CD14-positive monocyte (primary cell): ENCODE measurements around the gene LEKR1. TPM values are rescaled to one million over a fixed set of nuclear protein-coding genes. Genes with fewer than 3 reads are reported as not detected.

ENCODE experiments used
- DNase-seq, 3 donors: peaks; one replicate each; pipeline ENCODE4 v3.0.0-alpha.2; 2011 to 2022
- H2AFZ ChIP-seq: 2 replicates; pipeline ENCODE4 v1.6.0; 2012; ENCODE audit warnings: mild to moderate bottlenecking, low read depth, low read length, inconsistent platforms; ENCODE audit not compliant: insufficient read depth, poor library complexity, severe bottlenecking
- H3K27ac ChIP-seq, 2 donors: 1 replicate in 1 of 2; 2 replicates in 1 of 2; pipeline ENCODE4 v1.5.1; 2012 to 2013; ENCODE audit warnings: low read length in 2 of 2, control low read depth in 1 of 2, inconsistent platforms in 1 of 2, low read depth in 1 of 2, mild to moderate bottlenecking in 1 of 2
- H3K27me3 ChIP-seq, 2 donors: one replicate each; pipeline versions ENCODE4 v1.6.0 to v1.6.1; 2011 to 2013; ENCODE audit warnings: low read length in 2 of 2; ENCODE audit not compliant: control insufficient read depth in 2 of 2, insufficient read depth in 2 of 2
- H3K36me3 ChIP-seq, 2 donors: replicated peaks in 1 of 2; 1 replicate in 1 of 2; 2 replicates in 1 of 2; pipeline versions ENCODE4 v1.5.1 to v1.6.1; 2012 to 2013; ENCODE audit warnings: low read length in 2 of 2, control low read depth in 1 of 2, inconsistent platforms in 1 of 2, mild to moderate bottlenecking in 1 of 2; ENCODE audit not compliant: insufficient read depth in 2 of 2, control insufficient read depth in 1 of 2
- H3K4me1 ChIP-seq, 2 donors: 1 replicate in 1 of 2; 2 replicates in 1 of 2; pipeline versions ENCODE4 v1.5.1 to v1.6.1; 2012 to 2013; ENCODE audit warnings: low read length in 2 of 2, control low read depth in 1 of 2, inconsistent platforms in 1 of 2, mild to moderate bottlenecking in 1 of 2, moderate library complexity in 1 of 2; ENCODE audit not compliant: insufficient read depth in 2 of 2, control insufficient read depth in 1 of 2
- H3K4me2 ChIP-seq: replicated peaks from 2 replicates; pipeline ENCODE3; 2012; ENCODE audit warnings: low read length, moderate library complexity, mild to moderate bottlenecking; ENCODE audit not compliant: poor library complexity, severe bottlenecking; ENCODE audit errors: extremely low read depth
- H3K4me3 ChIP-seq, 3 experiments: fragments of 200-600 bp in 1 of 3; sonication (generic) in 1 of 3; replicated peaks in 1 of 3; 1 replicate in 2 of 3; 2 replicates in 1 of 3; pipeline ENCODE4 v1.5.1; 2011 to 2013; ENCODE audit warnings: low read length in 3 of 3, mild to moderate bottlenecking in 3 of 3, control low read depth in 2 of 3, low read depth in 2 of 3, inconsistent platforms in 1 of 3, moderate library complexity in 1 of 3
- H3K79me2 ChIP-seq: 2 replicates; pipeline ENCODE4 v1.6.0; 2012; ENCODE audit warnings: mild to moderate bottlenecking, control low read depth, inconsistent platforms, low read length, moderate library complexity; ENCODE audit not compliant: insufficient read depth
- H3K9ac ChIP-seq: 2 replicates; pipeline ENCODE4 v1.6.0; 2017; ENCODE audit warnings: low read length, mild to moderate bottlenecking; ENCODE audit not compliant: insufficient read depth, poor library complexity, severe bottlenecking
- H3K9me3 ChIP-seq, 2 donors: replicated peaks in 1 of 2; 1 replicate in 1 of 2; 2 replicates in 1 of 2; pipeline versions ENCODE4 v1.5.1 to v1.6.1; 2012 to 2013; ENCODE audit warnings: low read length in 2 of 2, control low read depth in 1 of 2; ENCODE audit not compliant: control insufficient read depth in 1 of 2, insufficient read depth in 1 of 2
- H4K20me1 ChIP-seq: 2 replicates; pipeline ENCODE4 v1.6.0; 2012; ENCODE audit warnings: mild to moderate bottlenecking, low read length, control low read depth, moderate library complexity; ENCODE audit not compliant: insufficient read depth
- H3K27ac Mint-ChIP-seq, 7 donors: one replicate each; pipeline ENCODE4 v1.8.0; 2020; ENCODE audit warnings: mild to moderate bottlenecking in 7 of 7, mixed read lengths in 7 of 7, moderate library complexity in 6 of 7, inconsistent platforms in 2 of 7
- H3K27me3 Mint-ChIP-seq, 3 donors: one replicate each; pipeline ENCODE4 v1.8.0; 2021 to 2022; ENCODE audit warnings: low read depth in 3 of 3, mild to moderate bottlenecking in 3 of 3, mixed read lengths in 3 of 3, moderate library complexity in 3 of 3, inconsistent platforms in 1 of 3
- H3K36me3 Mint-ChIP-seq, 2 donors: one replicate each; pipeline ENCODE4 v1.8.0; 2020; ENCODE audit warnings: mixed read lengths in 2 of 2, inconsistent platforms in 1 of 2, mild to moderate bottlenecking in 1 of 2
- H3K4me1 Mint-ChIP-seq: one replicate; pipeline ENCODE4 v1.8.0; 2020; ENCODE audit warnings: mild to moderate bottlenecking, mixed read lengths
- H3K4me3 Mint-ChIP-seq, 2 donors: one replicate each; pipeline ENCODE4 v1.8.0; 2020; ENCODE audit warnings: mild to moderate bottlenecking in 2 of 2, mixed read lengths in 2 of 2, moderate library complexity in 1 of 2
- H3K9me3 Mint-ChIP-seq, 7 donors: one replicate each; pipeline ENCODE4 v1.8.0; 2020 to 2022; ENCODE audit warnings: mixed read lengths in 7 of 7, mild to moderate bottlenecking in 6 of 7, moderate library complexity in 6 of 7, inconsistent platforms in 2 of 7
- CTCF ChIP-seq: fragments of 200-600 bp; IDR thresholded peaks from one replicate; pipeline ENCODE4 v1.8.0; 2022; ENCODE audit warnings: antibody characterized with exemption, mild to moderate bottlenecking
- WGBS: methylation state at CpG from one replicate; pipeline ENCODE4 v1.1.5; 2013; ENCODE audit warnings: missing lambda C conversion rate; ENCODE audit not compliant: insufficient coverage; 5-methylcytosine and 5-hydroxymethylcytosine counted together
- intact Hi-C, 2 donors: fragments of 100-400 bp; cut with micrococcal nuclease; formaldehyde crosslinking; loops; one replicate each; pipeline versions ENCODE4 v1.15.0 to v1.15.1; 2023
- polyA plus RNA-seq, 3 donors: library from polyadenylated mRNA; depleted of rRNA in 1 of 3; unstranded in 2 of 3; stranded (reverse) in 1 of 3; fragments of 300-500 nt in 2 of 3; fragments of >200 nt in 1 of 3; fragmentation: Illumina TruSeq in 2 of 3; gene quantifications; 1 replicate in 2 of 3; 2 replicates in 1 of 3; pipeline ENCODE4 v1.2.3, GENCODE V29; 2012 to 2021

Gene LEKR1
- polyA plus RNA-seq, 3 donors: 0.51 to 0.80 TPM; not detected in 1

DNA sequence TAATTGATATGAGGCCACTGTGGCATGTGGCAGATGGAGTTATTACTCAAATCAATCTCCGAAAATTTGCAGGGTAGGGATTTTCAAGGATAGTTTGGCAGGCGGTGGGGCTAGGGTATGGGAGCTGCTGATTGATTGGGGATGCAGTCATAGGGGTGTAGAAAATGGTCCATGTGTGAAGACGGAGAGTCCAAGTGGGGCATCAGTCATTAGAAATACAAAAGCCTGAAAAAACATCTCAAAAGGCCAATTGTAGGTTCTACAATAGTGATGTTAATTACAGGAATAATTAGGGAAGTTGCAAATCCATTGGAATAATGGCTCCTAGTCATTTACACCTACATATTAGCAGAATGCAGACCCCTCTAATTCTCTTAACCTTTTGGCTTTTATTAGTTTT is 4.9 kb downstream of the LEKR1 start:
- Mint-ChIP-seq H3K4me3 (peak overlapping the region in 1 of 2 donors; percentile 40), H3K4me1 (peaks cover 8% of the 10 kb centered on the region), H3K36me3 (no peaks in the 10 kb centered on the region), H3K27ac (no peak overlapping the region), H3K27me3 (peaks cover 0 to 3% (median 2%) of the 10 kb centered on the region in 3 donors), H3K9me3 (peaks cover 0 to 1% (median 0%) of the 10 kb centered on the region in 7 donors)
- no peaks in the 10 kb centered on the region for H3K79me2 ChIP-seq
- H4K20me1 ChIP-seq: no peaks in the 10 kb centered on the region
- 94% methylated on average over 2 of the region's 3 CpGs for WGBS
- intact Hi-C loops: loop anchor here in 1 of 2 donors (10.0 kb wide), 1 partner anchor 304 kb away; no protein-coding TSS in a partner anchor
- no peaks in the 10 kb centered on the region for H3K27me3 ChIP-seq
- DNase-seq: no peak
- no peak overlapping the region for H2AFZ ChIP-seq
- TF ChIP-seq CTCF: no peak
- peaks cover 6 to 15% of the 10 kb centered on the region in 2 donors for H3K4me1 ChIP-seq
- H3K9ac ChIP-seq: no peak overlapping the region
- H3K4me2 ChIP-seq: no peak overlapping the region
- no peak overlapping the region for H3K27ac ChIP-seq
- no peaks in the 10 kb centered on the region for H3K9me3 ChIP-seq
- H3K36me3 ChIP-seq: no peaks in the 10 kb centered on the region
- no peak overlapping the region for H3K4me3 ChIP-seq

GRCh38 chr3:156834435-156834834 is 8.3 kb downstream of the LEKR1 start:
- H3K27ac Mint-ChIP-seq: no peak overlapping the region
- peaks cover 3% of the 10 kb centered on the region for H3K4me1 Mint-ChIP-seq
- DNase-seq: no peak
- Histone ChIP-seq H4K20me1 (no peaks in the 10 kb centered on the region), H3K9ac (no peak overlapping the region), H2AFZ (no peak overlapping the region), H3K4me1 (no peaks in the 10 kb centered on the region), H3K4me3 (no peak overlapping the region), H3K27ac (no peak overlapping the region), H3K9me3 (no peaks in the 10 kb centered on the region), H3K79me2 (no peaks in the 10 kb centered on the region), H3K4me2 (no peak overlapping the region), H3K27me3 (no peaks in the 10 kb centered on the region), H3K36me3 (no peaks in the 10 kb centered on the region)
- no peak for TF ChIP-seq CTCF
- no peaks in the 10 kb centered on the region for H3K36me3 Mint-ChIP-seq
- H3K4me3 Mint-ChIP-seq: no peak overlapping the region
- peaks cover 0 to 2% (median 0%) of the 10 kb centered on the region in 7 donors for H3K9me3 Mint-ChIP-seq
- 67% methylated on average over 1 of the region's 2 CpGs for WGBS
- intact Hi-C loops: loop anchor here in 1 of 2 donors (10.0 kb wide), 1 partner anchor 300 kb away; no protein-coding TSS in a partner anchor
- H3K27me3 Mint-ChIP-seq: peaks cover 0 to 3% (median 2%) of the 10 kb centered on the region in 3 donors
